Fibroblast of mammary gland (primary cell): ENCODE data around the gene LPO.

Experiments used
- DNase-seq: peaks from one replicate; pipeline ENCODE4 v3.0.0-alpha.2; 2010; ENCODE audit warnings: low read depth
- H3K4me3 ChIP-seq: 2 replicates; pipeline ENCODE4 v1.5.1; 2011; ENCODE audit warnings: low read depth, mild to moderate bottlenecking, low read length, moderate library complexity; ENCODE audit not compliant: control insufficient read depth
- CTCF ChIP-seq: conservative IDR thresholded peaks from 2 replicates; pipeline ENCODE4 v1.5.1; 2011; ENCODE audit warnings: low read depth, low read length, inconsistent platforms; ENCODE audit not compliant: control insufficient read depth, insufficient read depth

LPO gene

GRCh38 chr17:58279736-58280479 is 41.5 kb downstream of the LPO start:
- H3K4me3 ChIP-seq: no peak overlapping the region
- DNase-seq: no peak
- TF ChIP-seq CTCF: no peak

- no peak for TF ChIP-seq CTCF
- DNase-seq: no peak
- no peak within 1 kb of the TSS for H3K4me3 ChIP-seq
Measured at GRCh38 chr17:58280480-58281217, 42.3 kb downstream of the LPO start, which contains the start of gene MPO. TSS of gene MPO (minus strand) at chr17:58280935. CDS start at chr17:58280758, 177 bp downstream.

- TF ChIP-seq CTCF: no peak
- no peak overlapping the region for H3K4me3 ChIP-seq
- DNase-seq: no peak
Measured at GRCh38 chr17:58281511-58282011, 43.2 kb downstream of the LPO start.

- H3K4me3 ChIP-seq: no peak overlapping the region
- DNase-seq: no peak
- TF ChIP-seq CTCF: no peak
Measured at GRCh38 chr17:58282442-58282841, 44.1 kb downstream of the LPO start.

- no peak for DNase-seq
- no peak for TF ChIP-seq CTCF
- H3K4me3 ChIP-seq: no peak overlapping the region
Measured at GRCh38 chr17:58283674-58284612, 45.6 kb downstream of the LPO start.
